ENCODE measurements around the gene C1QL4. TPM values are rescaled to one million over a fixed set of nuclear protein-coding genes. Genes with fewer than 3 reads are reported as not detected.

The C1QL4 gene
- total and polyA plus RNA-seq, 2 donors (not counting 1 experiment from before 2014, with no cell fraction given) = not detected

- H3K79me2 ChIP-seq (ENCODE audit: control insufficient read depth, insufficient read depth, low read length) = no peaks in the 10 kb centered on the region
- Mint-ChIP-seq H3K27me3 (peaks cover 53% of the 10 kb centered on the region), H3K4me3 (peak overlapping the region; percentile 86), H3K27ac (no peak overlapping the region), H3K4me1 (peaks cover 58% of the 10 kb centered on the region), H3K9me3 (ENCODE audit: insufficient read depth) (no peaks in the 10 kb centered on the region)
- 1% methylated on average over 56 of the region's 58 CpGs for WGBS (ENCODE audit: insufficient coverage)
- H4K20me1 ChIP-seq (ENCODE audit: control insufficient read depth, insufficient read depth, low read length, poor library complexity, severe bottlenecking) = peaks cover 22% of the 10 kb centered on the region
- ATAC-seq (ENCODE audit: low read depth) = peak; percentile 69
- TF ChIP-seq EZH2 (IDR thresholded peaks at IDR 0.05; ENCODE audit: borderline replicate concordance, insufficient read depth, low read depth, low read length, poor library complexity, severe bottlenecking) = peak; percentile 40
- peak; percentile 96 for TF ChIP-seq CTCF (IDR thresholded peaks at IDR 0.05)
- ChIA-PET CTCF (interaction anchor here (0.7 to 4.0 kb wide), 24 partner anchors 8 to 257 kb away, joined by 3 to 74 read pairs (median 4); partner anchors contain the start of genes PRPH, SPATS2 and TROAP), POLR2A (interaction anchor here (0.6 to 0.7 kb wide), 3 partner anchors 9 to 237 kb away, joined by 3 to 6 read pairs (median 3); no protein-coding TSS in a partner anchor)
- H3K27ac ChIP-seq (ENCODE audit: low read length in 2 of 2) = no peak overlapping the region
- peaks cover 60 to 65% of the 10 kb centered on the region in 2 donors for H3K4me1 ChIP-seq (ENCODE audit: control insufficient read depth in 2 of 2, insufficient read depth in 2 of 2, low read length in 2 of 2)
- no peaks in the 10 kb centered on the region for H3K36me3 ChIP-seq (replicated peaks in 1 of 2; ENCODE audit: control extremely low read depth in 1 of 2, control insufficient read depth in 1 of 2, extremely low read depth in 1 of 2, insufficient read depth in 2 of 2, low read length in 1 of 2)
- peaks cover 0 to 89% (median 47%) of the 10 kb centered on the region in 4 experiments for H3K27me3 ChIP-seq (replicated peaks in 1 of 4; ENCODE audit: control extremely low read depth in 1 of 4, control insufficient read depth in 3 of 4, insufficient read depth in 4 of 4, low read length in 3 of 4)
- peak overlapping the region; percentile 42 for H3K9ac ChIP-seq (ENCODE audit: low read length)
- H3K4me2 ChIP-seq (replicated peaks; ENCODE audit: low read depth, low read length, poor library complexity, severe bottlenecking) = peak overlapping the region; percentile 89
- H3K9me3 ChIP-seq (ENCODE audit: control extremely low read depth in 1 of 3, control insufficient read depth in 2 of 3, insufficient read depth in 1 of 3, low read length in 2 of 3) = peaks cover 0 to 26% (median 0%) of the 10 kb centered on the region in 3 donors
- DNase-seq = peak; percentile 83
- H2AFZ ChIP-seq (ENCODE audit: insufficient read depth, low read depth, low read length, poor library complexity, severe bottlenecking) = peak overlapping the region; percentile 58
- intact Hi-C loops (cut with micrococcal nuclease) = loop anchor here (1.0 to 10.0 kb wide), 3 partner anchors 54 to 503 kb away; partner anchors contain the start of genes BCDIN3D and DHH
- H3K4me3 ChIP-seq (ENCODE audit: control extremely low read depth in 1 of 5, extremely low read depth in 1 of 5, insufficient read depth in 1 of 5, low read depth in 2 of 5, low read length in 4 of 5) = peak overlapping the region in 4 of 5 experiments; percentile 29 to 51 (median 44)
These were observed 5.3 kb upstream of the C1QL4 start for GRCh38 chr12:49342066-49342913.
